DMS153 (cell line): ENCODE results near the gene CACUL1.
"Not testable (repeated sequence)": the region's sequence is repeated elsewhere in the genome, so short reads cannot be mapped to it uniquely, and the experiment has no call there.

Experiments
- DNase-seq: peaks from one replicate; lab custom pipeline; 2025; lab: John Stamatoyannopoulos, UW

The CACUL1 gene

GRCh38 chr10:118768041-118768919 is 13.5 kb upstream of the CACUL1 start:
- DNase-seq: no peak

- no peak for DNase-seq
Measured at GRCh38 chr10:118767297-118768040, 12.7 kb upstream of the CACUL1 start.

DNA sequence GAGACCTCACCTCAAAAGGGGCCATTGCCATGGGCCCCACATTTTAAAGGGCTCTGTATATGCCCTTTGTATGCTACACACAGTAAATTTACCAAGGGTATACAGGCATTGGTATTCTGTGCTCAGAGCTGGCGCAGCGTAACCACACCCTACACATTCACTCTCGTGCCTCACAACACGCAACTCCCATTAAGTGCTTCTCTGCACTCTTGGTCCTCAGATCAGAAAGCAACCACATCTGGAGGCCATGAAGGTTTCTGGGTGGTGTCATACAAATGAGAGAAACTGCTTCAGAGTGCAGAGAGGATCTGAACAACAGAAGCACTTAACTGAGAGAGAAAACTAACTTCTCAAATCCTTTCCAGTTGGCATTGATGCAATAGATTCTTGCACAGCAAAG is 9.4 kb upstream of the CACUL1 start:
- DNase-seq: no peak

GRCh38 chr10:118763202-118763988 is 8.6 kb upstream of the CACUL1 start:
- peak; percentile 64 for DNase-seq

GRCh38 chr10:118760265-118760664 is 5.5 kb upstream of the CACUL1 start:
- no peak for DNase-seq

DNA sequence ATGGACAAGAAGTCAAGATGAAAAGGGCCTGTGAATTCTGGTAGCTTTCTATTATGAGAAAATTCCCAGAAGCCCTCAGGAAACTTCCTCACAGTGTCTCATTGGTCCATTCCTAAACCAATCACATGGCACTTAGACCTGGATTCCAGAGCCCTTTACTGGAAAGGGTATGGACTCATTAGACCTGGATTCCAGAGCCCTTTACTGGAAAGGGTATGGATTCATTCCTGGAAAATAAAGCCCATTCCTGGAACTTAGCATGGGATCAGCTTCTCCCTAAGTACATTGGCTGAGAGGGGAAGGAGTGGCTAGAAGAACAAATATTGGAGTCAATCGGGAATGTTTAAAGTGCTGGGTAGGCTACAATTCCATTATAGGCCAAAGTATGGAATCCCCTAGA is 3.7 kb upstream of the CACUL1 start:
- no peak for DNase-seq

DNA sequence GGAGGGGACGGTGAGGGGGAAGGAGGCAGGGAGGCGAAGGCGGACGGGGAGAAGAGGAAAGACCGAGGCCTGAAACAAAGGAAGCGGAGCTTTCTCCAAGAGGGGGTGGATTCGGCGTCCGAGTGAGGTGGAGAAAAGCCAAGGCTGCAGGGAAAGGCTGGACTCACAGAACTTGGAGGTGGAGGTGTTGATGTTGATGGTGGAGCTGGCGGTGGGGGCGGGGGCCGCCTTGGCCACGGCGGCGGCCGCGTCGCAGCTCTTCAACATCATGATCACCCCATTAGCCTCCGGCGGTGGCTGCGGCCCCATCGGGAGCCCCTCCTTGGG is 578 bp downstream of the CACUL1 start:
- no peak for DNase-seq

DNA sequence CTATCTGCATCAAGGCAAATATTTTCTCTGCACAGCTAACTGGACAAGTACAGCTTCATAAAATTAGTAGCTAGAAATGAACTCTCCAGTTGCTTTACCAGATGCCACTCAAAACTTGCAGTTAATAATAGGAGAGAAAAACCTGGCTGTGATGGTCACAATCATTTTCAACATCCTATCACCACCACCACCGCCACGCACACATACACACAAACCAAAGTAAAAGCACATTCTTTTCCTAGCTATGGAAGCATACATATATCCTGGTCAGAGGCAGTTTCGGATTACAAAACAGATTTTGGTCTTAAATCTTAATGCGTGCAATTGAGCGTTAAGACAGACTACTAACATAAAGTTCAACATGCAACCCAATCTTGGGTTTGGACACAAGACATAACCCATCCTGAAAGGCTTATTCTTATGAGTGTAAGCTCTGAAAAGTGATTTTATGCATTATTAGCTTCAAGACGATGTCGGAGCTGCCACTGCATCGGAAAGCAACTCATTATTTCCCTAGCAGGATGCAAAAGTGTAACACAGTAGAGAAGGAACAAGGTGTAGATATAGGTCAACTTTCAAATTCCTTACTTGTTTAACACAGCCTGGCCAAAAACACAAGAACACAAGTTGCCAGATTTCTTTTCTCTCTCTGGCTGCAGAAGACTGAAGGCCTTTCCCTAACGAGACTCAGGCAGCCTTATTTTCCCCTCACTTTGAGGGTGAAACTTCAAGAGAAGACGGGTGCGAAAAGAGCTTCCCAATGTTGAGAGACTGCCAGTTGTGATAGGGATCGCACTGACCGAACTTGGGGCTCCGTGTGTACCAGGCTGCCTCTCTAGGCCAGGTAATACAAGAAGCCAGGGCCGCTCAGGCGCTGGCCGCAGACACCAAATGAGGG is 1.2 kb downstream of the CACUL1 start:
- DNase-seq: no peak

- no peak for DNase-seq
Measured at GRCh38 chr10:118752409-118752808, 2.4 kb downstream of the CACUL1 start.

DNA sequence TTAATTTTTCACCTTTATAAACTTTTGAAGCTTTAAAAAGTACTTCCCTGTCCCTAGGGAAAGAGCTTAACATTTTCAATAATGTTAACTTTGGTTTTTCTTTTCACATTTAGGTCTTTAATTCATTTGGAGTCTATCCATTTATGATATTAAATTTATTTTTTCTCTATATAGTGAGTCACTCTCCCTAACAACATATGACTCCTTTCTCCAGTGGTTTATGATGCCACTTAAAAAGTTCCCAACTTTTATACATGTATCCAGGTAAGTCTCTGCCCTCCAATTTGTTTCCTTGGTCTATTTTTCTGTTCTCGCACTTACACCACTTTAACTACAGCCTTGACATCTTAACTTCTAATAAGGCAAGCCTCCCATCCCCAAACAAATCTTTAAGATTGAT is 3.5 kb downstream of the CACUL1 start:
- DNase-seq: no peak

GRCh38 chr10:118748041-118748440 is 6.7 kb downstream of the CACUL1 start:
- DNase-seq: no peak

DNA sequence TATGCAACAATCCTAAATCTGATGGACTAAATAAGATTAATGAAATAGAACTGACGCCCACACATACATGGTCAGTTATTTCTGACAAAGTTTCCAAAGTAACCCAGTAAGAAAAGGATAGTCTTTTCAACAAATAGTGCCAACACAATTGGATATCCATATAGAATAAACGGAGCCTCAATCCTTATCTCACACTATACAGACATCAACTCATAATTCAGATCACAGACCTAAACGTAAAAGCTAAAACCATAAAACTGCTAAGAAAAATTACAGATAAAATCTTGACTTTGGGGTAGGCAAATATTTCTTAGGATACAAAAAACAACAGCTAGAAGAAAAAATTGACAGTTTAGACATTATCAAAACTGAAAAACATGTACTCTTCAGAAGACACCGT is 8.5 kb downstream of the CACUL1 start:
- no peak for DNase-seq

DNA sequence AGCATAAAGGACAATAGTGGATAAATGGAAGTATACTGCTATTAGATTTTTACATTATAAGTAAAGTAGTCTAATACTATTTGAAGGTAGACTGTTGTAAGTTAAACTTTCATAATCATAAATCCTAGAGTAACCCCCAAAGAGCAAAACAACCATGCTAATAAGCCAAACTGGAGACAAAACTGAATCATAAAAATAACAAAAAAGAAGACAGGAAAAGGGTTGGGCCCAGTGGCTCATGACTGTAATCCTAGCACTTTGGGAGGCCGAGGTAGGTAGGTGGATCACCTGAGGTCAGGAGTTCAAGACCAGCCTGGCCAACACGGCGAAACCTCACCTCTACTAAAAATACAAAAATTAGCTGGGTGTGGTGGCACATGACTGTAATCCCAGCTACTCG is 9.7 kb downstream of the CACUL1 start:
- no peak for DNase-seq

- not testable (repeated sequence) for DNase-seq
Measured at GRCh38 chr10:118744346-118744918, 10.3 kb downstream of the CACUL1 start.

GRCh38 chr10:118742782-118743181 is 12.0 kb downstream of the CACUL1 start:
- no peak for DNase-seq

DNA sequence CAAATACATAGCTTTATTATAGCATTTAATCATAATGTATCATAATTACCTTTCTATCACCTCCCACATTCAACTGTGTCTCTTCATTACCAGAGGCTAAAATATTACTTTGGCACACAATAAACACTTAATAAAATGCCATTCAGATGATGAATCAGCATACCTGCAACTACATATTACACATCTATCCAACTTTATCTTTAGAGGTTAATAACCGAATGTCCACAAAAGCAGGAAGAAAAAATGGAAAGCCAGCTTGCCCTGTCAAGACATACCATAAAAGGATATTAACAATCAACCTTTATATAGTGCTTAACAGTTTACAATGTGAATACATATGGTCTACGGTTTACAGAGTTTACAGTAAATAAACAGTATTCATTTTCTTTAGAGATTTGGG is 12.7 kb downstream of the CACUL1 start:
- no peak for DNase-seq

- DNase-seq: no peak
Measured at GRCh38 chr10:118738406-118738805, 16.4 kb downstream of the CACUL1 start.

DNA sequence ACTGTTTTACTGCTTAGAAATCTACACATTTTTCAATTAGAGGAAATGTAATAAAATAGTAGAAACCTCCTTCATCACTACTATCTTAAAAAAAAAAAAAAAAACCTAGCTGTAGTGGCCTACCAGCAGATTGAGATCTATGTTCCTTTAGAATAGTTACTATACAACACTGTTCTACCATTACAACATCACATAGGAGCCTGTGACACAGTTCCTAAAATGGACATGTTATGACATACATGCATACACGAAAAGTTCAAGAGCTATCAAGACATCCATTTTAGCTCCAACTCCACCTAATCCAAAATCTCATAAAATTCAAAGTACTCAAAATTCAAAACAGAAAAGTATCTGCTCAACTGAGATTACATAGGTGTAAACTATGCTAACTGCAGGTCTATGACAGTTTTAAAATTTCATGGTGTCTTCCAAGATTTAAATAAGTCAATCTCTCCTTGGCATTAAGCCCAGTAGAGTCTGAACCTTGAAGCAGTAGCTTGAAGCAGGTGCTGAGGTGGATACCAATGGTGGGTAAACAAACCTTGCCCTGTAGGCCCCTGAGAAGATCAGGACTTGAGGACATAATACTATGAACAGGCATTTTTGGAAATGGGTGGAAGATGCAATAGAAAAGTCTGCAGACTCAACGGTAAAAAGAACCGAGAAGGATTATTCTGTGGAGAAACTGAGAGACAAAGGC is 17.0 kb downstream of the CACUL1 start:
- DNase-seq: no peak

GRCh38 chr10:118735294-118735693 is 19.5 kb downstream of the CACUL1 start:
- no peak for DNase-seq

- no peak for DNase-seq
Measured at GRCh38 chr10:118734475-118734874, 20.3 kb downstream of the CACUL1 start.
